ENCODE data around the gene ILK.

DNA sequence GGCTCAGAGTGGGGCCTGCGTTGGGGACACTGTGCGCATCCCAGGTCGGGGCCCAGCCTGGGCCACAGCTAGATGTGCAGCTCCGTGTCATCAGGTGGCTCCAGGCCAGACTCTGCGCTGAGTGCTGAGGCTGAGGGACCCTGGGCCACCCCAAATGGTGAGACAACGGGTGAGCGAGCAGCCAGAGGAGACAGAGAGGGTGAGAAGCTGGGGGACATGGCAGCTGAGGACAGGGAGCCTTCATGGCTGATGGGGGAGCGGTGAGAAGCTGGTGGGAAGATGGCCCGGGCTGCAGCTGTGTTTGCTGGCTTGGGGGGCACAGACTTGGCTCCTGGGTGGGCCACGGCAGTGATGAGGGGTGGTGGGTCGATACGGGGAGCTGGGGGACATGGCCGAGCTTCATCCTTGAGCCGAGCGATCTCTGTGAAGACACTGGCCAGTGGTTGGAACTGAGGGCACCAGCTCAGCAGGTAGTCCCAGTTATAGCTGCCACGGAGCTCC lies 18.2 kb downstream of the ILK start:
- TF ChIP-seq, protein P1, sequence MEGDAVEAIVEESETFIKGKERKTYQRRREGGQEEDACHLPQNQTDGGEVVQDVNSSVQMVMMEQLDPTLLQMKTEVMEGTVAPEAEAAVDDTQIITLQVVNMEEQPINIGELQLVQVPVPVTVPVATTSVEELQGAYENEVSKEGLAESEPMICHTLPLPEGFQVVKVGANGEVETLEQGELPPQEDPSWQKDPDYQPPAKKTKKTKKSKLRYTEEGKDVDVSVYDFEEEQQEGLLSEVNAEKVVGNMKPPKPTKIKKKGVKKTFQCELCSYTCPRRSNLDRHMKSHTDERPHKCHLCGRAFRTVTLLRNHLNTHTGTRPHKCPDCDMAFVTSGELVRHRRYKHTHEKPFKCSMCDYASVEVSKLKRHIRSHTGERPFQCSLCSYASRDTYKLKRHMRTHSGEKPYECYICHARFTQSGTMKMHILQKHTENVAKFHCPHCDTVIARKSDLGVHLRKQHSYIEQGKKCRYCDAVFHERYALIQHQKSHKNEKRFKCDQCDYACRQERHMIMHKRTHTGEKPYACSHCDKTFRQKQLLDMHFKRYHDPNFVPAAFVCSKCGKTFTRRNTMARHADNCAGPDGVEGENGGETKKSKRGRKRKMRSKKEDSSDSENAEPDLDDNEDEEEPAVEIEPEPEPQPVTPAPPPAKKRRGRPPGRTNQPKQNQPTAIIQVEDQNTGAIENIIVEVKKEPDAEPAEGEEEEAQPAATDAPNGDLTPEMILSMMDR (IDR thresholded peaks at IDR 0.05 in 8 of 11, conservative IDR thresholded peaks at IDR 0.05 in 3 of 11), result no peak
- no peak for TF ChIP-seq POLR2A (IDR thresholded peaks at IDR 0.05)
- TF ChIP-seq POLR2AphosphoS5 (IDR thresholded peaks at IDR 0.05), result no peak
